Left renal pelvis (tissue), 4 donors: ENCODE measurements around the gene FILIP1L. TPM values are rescaled to one million over a fixed set of nuclear protein-coding genes. Genes with fewer than 3 reads are reported as not detected.
A peak's percentile ranks its signal among the peaks of the same experiment; 100 is the strongest.

ENCODE experiments used
- DNase-seq, 4 donors: peaks; one replicate each; pipeline ENCODE4 v3.0.0-alpha.2; 2013; ENCODE audit warnings: low read depth in 4 of 4, low spot score in 3 of 4
- polyA plus RNA-seq, 4 donors: library from polyadenylated mRNA; unstranded; fragments of 120-200 nt; gene quantifications; one replicate each; pipeline ENCODE4 v1.2.1, GENCODE V29; 2013; ENCODE audit not compliant: insufficient read length in 4 of 4

Gene FILIP1L
- polyA plus RNA-seq, 4 donors, result 13.1 to 47.8 (median 24.8) TPM

DNA sequence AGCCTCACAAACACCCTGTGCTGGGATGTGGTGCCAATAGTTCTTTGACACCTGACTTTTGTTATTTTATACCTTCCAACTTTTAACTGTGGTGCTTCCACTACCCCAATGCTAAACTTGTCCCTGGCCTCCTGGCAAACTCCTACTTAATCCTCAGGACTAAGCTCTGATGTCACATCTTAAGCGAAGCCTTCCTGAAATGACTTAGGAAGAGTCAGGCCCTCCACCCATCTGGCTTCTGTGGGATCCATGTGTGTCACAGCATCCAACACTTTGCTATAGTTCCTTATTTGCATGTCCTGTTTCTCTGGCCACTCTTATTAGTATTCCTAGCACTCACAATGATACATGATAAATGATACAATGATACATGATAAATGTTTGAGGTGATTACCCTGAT lies 133.2 kb downstream of the FILIP1L start:
- DNase-seq, result no peak

DNA sequence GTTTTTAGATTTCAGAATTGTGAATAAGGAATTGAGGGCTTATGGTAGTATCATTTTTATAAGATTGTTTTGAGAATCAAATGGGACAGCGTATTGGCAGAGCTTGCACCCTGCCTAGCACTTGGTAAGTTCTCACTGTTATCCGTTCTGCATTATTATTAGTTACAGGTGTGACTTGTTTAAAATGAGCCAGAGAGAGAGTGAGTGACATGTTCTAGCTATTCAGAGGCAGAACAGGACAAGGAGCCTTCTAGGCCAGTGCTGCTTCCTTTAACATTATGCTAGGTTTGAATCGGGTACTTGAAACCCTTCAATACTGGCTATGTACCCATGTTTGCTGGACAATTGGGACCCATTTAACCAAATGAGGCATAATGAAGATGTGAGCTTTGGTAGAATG lies 133.7 kb downstream of the FILIP1L start:
- no peak for DNase-seq

DNA sequence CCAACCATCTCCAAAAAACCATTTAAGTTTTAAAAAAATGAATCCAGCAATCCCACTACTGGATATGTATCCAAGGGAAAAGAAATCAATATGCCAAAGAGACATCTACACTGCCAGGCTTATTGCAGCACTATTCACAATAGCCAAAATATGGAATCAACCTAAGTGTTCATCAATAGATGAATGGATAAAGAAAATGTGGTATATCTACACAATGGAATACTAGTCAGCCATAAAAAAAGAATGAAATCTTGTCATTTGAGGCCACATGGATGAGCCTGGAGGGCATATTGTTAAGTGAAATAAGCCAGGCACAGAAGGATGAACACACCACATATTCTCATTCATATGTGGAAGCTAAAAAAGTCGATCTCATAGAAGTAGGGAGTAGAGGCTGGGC lies 136.1 kb downstream of the FILIP1L start:
- no peak for DNase-seq

DNA sequence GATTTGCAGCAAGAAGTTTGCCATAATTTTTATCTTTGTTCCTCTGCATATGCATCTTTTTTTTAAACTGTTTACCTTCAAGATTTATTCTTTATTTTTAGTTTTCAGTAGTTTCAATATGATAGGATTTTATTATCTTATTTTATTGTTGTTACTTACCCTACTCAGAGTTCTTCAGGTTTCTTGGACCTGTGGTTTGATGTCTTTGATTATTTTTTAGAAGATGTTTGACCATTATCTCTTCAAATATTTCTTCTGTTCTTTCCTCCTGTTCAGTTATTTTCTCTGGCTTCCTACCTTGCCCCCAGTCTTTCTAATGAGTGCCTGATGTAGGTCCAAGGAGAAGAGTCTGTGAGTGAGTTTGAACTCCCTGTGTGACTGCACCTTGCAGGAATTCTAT lies 137.7 kb downstream of the FILIP1L start:
- no peak for DNase-seq

DNA sequence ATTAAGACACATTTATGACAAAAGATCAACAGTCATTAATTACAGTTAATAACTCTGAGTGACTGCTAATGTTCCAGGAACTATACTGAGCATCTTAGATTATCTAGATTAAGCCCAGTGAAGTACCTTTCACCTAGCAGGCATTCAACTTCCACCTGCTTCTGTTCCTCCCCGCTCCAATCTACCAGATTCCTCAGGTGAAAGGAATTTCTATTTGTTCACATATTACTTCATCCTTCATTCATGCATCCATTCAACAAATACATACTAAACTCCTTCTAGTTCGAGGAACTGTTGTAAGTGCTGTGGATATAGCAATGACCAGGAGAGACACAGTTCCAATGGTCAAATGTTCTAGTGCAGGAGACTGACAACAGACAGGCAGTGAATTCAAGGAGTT lies 139.3 kb downstream of the FILIP1L start:
- DNase-seq, result no peak

DNA sequence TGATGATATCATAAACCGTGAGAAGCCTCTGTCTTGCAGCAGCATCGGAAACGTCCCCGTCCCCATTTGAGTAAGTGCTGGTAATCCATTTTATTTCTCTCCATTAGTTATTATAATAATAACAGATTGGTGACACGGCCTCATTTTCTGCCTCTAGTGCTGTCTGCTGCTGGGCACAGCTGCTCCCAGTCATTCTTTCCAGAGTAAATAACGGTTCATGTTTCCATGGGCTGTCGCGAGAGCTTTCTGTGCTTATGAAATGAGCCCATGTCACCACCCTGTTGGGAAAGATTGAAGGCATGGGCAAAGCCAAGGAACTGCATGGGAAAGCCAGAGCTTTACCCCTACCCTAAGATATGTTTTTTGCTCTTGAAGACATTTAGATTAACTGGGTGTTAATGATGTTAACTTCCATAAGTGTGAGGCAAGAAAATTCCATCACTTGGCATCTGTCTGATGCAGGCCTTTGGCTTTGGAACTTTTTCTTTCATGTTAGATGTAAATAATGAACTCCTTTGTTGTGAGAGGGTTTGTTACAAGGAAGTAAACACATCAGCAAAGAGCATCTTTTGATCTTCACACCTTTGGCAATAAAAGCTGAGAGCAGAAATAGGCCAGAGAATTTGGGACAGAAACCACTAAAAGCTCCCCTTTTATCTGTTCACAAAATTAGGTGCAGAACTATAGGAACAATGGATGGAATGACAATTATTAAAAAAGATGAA lies 141.8 kb downstream of the FILIP1L start:
- no peak for DNase-seq

DNA sequence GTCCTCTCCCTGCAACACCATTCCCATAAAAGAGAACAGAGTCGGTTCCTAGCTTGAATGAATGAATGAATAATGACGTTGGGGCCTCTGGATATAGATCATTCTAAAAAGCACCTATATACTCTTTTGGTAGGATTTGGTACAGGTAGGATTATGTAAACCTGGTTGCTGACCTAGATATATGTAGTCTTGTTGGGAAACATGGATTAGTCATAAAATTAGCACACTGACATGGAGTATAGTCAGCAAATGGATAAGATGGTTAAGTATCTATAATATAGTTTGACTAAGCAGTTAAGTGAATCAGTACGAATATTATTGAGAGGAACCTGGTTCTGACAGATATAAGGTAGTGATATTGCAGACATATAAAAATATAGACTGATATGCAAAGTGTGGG lies 142.5 kb downstream of the FILIP1L start:
- DNase-seq, result no peak

DNA sequence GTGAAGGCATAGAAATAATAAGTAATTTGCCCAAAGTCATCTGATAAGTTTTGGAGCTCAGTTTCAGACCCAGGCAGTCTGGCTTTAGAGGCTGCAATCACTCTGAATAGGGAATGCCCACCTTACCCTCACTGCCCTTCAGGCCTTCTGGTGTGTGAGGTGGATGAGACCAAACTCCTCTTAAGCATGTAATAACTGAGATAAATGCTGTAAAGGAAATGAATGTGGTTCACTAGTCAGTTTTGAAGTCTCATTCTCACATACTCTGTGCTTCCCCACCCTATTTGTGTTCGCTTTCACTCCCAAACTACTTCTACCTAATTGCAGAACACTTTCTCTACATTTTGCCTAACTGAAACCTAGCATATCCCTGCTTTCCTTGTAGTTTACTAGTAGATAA lies 144.1 kb downstream of the FILIP1L start:
- DNase-seq, result no peak

DNA sequence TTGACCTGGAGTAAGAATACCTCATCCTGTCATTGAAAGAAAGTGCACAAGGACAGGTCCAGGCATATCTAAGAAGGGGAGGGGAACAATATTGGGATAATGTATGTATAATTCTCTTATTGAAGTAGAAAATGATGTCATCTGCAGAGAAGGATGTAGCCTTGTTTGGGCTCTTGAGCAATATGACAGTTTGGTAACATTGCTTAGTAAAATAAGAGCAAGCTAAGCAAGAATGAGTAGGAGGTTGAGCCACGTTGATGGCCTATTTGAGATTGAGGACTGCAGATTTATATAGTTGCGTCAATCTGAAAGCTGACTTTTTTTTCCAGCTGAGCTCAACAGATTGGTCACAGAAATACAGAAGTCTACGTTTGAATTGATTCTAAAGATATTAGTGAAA lies 145.2 kb downstream of the FILIP1L start:
- no peak for DNase-seq

DNA sequence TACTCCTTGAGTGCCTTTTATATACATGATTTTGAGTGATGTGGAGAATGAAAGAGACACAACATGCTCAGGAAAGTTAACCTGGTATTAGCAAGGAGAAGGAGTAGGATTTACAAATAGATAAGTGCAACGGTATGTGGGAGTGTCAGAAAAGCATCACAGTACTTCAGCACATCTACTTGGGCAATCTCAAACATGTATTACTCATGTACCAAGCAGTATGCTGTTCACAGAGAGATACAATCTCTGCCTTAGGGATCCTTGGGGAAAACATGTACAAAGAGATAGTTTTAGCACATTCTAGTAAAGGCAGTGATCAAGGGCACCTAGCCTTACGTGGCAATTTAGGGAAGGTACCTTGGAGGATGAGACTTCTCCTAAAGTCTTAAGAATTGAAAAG lies 146.5 kb downstream of the FILIP1L start:
- no peak for DNase-seq

DNA sequence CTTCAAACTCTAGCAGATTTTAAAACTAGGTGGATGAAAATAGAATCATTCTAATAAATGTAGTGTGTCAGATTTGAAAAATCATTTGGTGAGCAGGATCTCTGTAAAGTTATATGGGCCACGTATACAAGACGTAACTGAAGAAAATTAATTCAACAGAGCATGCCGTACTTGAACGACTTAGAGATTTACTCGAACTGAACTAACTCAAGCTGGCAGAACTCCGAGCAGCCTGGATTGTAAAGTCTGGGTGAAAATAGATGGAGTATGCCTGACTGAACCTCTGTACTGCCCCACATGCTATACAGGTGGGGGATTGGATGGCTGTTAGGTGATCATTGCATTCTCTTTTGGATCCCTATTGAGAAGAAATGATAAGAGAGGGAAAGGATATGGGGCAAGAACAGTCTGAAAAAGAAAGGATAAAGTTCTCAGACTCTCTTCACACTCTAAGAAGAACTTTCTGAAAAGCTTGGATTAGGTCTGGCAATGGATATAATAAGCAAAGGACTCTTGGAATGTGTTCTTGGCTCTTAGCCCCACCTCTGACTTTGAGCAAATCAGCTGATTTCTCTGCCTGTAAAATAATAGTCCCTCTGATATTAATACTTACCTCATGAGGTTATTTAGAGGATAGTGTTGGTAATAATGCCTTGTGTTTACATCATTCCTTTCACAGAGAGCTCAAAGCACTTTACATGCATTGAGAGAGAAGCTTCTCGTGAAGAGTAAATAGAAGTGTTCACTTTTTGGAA lies 147.5 kb downstream of the FILIP1L start:
- no peak for DNase-seq

DNA sequence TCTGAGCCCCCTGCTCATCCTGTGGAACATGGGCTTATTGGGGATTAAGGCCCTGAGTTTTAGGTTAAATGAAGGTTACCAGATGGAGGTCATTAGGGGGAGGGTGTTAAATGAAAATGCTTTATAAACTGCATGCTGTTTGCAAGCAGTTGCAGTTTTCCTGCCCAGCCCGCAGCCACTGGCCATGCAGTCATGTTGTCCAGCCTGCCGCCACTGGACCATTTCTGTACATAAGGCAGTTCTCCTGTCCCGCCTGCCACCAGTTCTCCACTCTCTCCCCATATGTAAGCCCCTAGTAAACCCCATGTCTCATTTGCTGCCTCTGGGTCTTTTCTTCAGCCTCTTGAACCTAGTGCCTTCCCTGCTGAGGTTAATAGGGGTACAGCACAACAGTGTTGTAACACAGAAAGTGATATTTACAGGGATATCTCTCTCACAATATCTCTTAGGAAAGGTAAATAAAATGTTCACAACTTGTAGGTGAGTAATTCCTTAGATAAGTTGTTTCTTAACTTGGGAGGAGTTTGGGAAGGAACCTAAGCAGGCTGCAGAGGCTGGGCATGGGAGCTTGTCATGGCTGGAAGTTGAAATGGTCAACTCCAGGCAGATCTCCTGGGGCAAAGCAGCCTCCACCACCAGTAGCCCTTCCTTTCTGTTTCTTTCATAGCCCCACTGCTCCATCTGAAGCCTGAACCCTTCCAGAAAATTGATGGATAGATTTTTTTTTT lies 148.5 kb downstream of the FILIP1L start:
- no peak for DNase-seq

DNA sequence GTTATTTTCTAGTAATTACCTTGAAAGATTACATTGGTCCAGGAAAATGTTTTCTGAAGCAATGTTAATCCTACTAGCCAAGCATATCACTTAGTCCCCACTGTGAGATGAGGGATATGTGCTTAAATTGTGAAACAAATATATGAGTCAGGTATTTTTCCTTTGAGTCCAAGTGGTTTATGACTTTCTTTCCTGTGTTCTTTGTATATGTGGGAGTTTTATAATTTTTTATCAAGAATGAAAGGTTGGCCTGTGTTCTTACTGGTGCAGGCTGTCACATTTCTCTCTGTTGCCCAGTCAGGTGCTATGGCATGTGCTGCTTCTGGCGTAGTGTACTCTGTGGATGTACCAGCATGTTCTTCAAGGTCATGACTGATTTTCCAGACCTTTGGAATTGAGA lies 149.2 kb downstream of the FILIP1L start:
- DNase-seq, result no peak

DNA sequence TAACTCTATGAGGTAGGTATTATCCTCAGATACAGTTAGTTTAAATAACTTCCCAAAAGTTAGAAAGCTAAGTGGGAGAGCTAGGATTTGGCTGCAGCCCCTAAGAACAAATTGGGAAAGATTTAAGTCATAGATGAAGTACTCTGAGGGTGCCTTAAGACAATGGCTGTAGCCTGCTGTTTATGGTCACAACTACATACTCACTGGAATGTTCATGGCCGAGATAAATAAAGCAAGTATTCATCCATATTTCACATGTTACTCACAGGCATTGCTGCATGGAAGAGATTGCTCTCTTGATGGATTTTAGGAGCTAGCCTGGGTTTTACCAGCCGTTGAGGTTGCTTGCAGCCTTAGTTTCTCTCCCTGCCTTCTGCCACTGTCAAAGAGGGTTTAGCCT lies 151.6 kb downstream of the FILIP1L start:
- no peak for DNase-seq

DNA sequence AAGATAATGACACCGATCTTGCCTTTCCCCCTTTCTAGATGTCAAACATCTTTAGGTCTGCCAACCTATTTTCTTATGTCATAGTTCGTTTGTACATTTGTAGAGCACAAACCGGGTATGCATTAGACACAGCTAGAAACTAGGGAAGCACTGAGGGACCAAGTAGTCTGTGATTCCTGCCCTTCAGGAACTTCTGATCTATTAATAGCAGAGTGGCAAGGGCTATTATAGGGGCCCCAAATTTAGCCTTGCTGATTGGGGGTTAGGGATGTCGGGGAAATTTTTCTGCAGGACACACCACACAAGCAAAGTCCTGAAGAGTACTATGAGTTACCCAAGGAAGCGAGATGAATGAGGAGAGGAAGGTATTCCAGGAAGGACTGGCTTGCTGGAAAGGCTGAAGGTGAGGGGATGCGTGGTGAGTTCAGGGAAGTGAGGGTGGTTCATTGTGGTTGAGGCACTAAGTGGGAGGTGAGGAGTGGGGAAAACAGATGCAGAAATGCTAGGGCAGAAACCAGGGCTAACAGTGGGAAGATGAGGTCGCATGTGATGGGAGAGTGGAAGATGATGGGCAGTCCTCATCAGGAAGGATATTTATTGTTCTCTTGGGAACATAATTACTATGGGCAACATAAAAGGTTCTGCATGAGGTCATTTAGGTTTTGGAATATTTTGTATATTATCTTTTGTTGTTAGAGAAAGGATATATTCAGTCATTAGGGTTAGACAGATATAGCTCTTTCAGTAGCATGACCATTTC lies 152.4 kb downstream of the FILIP1L start:
- no peak for DNase-seq

DNA sequence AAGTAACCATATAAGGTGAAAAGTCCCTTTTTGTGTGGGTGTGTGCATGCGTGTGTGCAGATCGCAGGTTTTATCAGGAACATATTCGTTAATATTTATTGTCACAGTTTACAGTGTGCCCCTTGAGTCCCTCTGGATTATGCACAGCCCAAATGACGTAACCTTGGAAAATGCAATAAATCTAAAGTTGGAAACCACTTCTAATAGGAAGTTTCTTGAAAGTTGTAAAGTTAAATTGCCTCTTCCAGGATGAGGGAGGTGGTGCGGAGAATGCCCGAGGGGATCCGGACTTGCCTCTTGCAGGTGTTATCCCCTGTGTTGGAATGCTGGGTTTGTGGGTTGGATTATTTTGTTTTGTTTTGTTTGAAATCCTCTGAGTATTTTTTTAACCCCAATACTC lies 153.4 kb downstream of the FILIP1L start:
- DNase-seq, result peak in 2 of 4 donors; percentile 32 to 45

DNA sequence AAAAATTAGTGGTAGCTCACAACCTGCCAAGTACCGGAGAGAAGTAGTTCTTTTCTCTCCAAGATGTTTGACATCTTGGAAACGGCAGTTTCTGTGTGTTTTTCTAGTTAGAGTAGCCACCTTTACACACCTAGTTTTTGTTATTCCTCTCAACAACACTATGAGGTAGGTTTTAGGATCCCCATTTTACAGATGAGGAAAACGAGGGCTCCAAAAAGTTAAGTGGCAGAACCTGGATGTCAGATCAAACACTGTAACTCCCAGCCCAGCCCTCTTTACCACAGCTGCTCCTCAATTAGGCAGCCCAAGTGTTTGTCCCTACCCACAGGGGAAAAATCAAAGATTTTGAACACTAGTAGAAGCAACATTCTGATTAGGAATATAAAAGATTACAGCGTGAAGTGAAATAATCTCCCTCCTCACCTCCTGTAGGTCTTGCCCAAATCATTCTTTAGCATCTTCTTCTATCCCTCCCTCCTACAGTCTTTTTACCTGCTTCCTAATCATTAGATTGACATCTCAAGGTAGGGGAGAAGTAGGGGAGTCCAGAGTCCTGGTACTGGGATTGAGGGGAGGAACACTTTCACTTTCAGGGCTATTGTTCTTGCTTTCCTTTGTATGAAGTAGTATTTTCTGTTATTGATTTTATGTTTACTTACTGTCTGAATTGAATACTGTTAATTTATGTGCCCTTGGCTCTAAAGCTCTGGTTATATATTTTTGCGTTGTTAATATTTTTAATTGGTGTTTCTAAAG lies 154.0 kb downstream of the FILIP1L start:
- DNase-seq, result no peak

DNA sequence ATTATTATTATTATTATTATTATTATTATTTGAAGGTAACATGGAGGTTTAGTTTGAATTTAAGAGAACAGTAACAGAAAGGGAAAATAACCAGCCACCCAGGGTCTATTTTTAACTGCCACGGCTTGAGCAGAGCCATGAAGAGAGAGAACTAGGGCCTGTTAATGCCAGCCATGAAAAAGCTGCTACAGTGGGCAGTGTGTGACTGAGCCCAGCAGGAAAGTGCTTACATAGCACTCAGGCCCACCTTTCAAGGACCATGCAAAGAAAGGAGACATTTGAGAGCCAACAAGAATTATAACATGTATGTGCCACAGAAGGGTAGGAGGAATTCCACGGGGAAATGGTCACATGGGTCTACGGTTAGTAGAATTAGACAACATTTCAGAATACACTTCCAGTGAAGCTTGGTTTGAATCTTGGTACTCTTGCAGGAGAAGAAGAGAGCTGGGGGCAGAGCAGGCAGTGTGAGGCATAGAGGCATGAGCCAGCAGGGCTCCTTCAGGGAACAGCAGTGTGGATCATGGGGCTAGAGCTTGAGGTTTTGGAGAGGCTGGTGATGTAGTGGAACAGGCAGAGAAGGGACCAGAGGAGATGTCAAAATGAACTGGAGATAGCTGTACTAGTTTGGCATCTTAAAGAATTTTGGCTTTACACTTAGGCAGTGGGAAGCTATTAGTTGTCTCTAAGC lies 155.9 kb downstream of the FILIP1L start:
- DNase-seq, result no peak

DNA sequence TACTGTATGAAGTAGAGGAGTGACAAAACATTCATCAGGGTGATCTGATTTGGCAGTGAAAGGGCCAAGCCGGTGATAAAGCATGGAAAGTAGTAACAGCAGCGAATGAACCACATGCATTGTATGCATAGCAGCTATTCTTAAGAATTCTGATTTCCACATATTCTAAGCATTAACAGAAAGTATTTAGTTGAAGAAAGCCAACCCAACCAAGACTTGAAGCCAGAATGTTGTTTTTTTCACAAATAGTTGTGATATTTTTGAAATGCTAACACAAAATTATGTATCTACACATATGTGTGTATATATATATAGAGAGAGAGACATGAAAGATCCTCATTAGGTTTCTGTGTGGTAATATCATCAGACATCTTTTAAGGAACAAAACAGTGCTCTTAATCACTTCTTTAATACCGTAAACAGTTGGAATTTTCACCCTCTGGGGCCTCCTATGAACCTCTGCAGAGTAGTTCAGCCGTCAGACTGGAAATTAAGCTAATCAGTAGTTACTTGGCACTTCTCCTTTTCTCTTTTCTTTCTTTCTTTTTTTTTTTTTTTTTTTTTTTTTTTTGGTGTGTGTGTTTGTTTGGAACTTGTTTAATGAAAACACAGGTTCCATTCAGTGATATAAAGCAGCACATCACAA lies 157.0 kb downstream of the FILIP1L start:
- no peak for DNase-seq
